OCI-LY3 (cell line): Measurements from ENCODE around the gene C1orf21.

Source experiments
- CTCF ChIP-seq: fragments of 200-600, 300-600 bp; sonication (generic); IDR thresholded peaks from 2 replicates; pipeline ENCODE4 v1.5.1; 2014; ENCODE audit warnings: antibody characterized with exemption, low read length, low read depth
- EZH2phosphoT487 ChIP-seq: fragments of 200-600 bp; shearing (Covaris generic); IDR thresholded peaks from 2 replicates; pipeline ENCODE4 v1.6.1; 2018; ENCODE audit warnings: antibody characterized with exemption, mixed run types, low read depth

GRCh38 chr1:184555665-184556641 is 169.1 kb downstream of the C1orf21 start:
- TF ChIP-seq CTCF, result no peak
- TF ChIP-seq EZH2phosphoT487, result no peak
